ENCODE data around the gene MRPL53.
"Not testable (repeated sequence)": the region's sequence is repeated elsewhere in the genome, so short reads cannot be mapped to it uniquely, and the experiment has no call there.

The MRPL53 gene

DNA sequence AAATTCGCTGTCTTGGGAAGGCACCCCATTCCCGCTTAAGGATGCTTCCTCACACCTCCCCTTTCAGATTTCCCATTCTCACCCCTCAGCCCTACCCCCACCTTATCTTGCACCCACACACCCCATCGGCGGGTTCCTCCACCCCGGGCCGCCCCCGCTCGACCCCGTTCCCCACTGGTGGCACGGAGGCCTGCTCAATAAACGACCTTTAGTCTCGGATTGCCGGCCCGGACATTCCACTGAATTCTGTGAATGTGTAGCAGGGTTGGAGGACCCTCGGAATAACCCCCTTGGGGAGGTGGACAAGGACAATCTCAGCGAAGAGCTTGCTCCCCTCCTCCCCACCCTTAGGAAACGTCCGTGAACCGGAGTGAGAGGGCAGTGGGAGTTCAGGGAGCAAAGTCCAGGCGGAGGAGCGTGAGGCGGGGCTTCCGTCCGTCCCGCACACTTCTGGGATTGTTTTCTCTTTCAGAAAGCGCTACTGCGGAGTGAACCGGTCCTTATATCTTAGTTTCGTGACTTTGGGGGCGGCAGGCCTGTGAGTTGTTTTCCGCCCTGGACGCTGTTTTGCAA, 29.8 kb upstream of the MRPL53 start:
- DNase-seq (ENCODE audit: low spot score): no peak

DNA sequence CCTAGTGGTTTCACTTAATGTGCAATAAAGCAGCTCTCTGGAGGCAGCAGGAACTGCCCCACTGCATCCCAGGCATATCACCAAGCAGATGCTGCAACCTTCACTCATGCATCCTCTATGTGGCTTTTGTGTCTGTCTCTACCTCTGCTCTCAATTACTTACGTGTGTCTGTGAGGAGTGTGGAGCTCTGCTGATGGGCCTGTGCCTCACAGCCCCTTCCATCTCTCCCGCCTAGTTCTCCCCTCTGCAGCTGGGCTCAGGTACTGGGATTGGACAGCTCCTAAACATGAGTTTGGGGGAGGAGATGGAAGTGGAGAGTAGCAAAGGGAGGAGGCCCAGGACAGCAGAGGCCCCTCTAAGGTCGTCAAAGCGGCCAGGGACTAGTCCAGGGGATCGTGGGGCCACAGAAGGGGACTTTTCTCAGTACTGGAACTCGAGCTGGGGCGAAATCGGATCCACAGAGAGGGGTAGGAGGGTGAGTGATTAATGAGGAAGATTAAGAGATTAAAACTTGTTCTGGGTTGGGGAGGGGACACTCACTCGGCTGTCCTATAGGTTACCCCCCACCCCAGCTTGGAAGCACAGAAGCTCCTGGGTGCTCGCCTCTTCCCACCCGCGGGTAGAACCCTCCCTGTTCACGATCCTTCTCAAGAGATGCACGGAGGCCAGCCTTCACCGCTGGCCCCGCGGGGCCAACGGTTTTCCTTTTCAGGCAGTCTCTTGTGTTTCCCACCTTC, 29.0 kb upstream of the MRPL53 start:
- peak; percentile 23 for DNase-seq (ENCODE audit: low spot score)

DNA sequence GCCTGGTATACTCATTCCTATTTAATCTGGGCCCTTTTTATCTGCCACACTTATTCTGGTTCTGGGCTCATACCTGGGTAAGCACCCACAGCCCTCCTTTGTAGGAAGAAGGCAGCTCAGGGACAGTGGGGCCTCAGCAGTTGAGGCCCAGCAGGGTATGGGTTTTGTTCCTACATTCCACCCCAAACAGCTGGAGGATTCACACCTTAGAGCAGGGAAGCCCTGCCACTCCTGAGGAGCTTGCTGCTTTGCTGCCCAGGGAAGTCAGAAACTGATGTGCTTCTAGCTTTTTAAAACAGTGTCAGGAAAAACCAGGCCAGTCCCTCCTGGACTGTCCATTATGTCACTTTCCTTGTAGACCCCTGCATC, 28.1 kb upstream of the MRPL53 start:
- DNase-seq (ENCODE audit: low spot score): no peak

DNA sequence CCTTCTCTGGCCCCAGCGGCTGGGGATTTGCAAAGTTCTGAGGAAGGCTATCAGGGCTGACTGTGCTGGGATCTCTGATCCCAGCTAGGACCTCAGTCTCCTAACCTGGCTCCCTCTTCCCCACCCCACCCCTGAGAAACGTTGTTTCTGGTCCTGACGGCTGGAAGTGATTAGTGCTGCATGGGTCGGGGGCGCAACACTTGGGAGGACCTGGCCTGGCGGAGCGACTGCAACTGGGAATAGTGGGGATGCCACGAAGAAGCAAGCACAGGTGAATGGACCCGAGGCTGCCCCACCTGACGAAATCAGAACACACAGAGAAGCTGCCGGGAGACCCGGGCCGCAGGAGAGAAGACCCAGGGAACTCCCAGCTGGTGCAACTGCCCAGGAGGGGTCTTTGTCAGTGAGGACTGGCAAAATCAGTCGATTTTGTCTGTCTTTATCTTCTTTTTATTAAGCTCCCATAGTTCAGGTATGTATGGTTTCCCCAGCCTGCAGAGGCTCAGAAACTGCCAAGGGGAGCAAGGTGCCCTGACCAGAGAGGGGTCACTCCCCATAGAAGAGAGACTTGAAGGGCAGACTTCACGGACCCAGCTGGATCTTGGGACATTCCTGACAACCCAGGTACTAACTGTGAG, 27.6 kb upstream of the MRPL53 start:
- DNase-seq (ENCODE audit: low spot score): no peak

DNA sequence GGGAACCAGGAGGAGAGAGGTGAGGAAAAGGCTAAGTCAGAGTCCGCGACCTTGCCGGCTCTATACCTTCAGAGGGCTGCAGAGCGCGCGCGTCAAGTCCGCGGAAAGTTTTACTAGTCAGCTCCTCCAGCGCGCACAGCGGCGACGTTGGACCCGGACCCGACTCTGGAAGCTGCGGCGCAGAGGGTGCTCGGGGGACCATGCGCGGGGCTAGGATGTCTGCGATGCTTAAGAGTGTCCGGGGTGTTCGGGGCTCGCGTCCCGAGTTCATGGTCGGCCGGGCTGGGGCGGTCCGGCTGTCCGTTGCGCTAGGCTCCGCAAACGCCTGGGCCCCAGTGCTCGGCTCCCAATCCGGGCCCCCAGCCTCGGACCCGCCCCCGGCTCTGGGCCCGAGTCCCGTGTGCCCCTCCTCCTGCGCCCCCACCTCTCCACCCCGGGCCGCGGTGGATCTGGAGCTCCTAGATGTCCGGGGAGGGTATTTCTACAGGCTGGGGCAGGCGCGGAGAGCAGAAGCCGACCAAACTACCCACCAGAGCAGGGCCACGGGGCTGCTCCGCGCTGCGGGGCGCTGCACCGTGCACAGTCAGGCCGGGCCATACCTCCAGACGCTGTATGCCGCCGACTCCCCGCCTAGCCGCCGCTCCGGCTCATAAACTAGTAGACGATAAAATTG, 26.9 kb upstream of the MRPL53 start, which contains the start of gene LBX2:
Gene LBX2, minus strand, starts transcription at position 337 of the 673 bp plus-strand sequence. Its CDS starts 66 bp downstream, at position 271.
- DNase-seq (ENCODE audit: low spot score): no peak

DNA sequence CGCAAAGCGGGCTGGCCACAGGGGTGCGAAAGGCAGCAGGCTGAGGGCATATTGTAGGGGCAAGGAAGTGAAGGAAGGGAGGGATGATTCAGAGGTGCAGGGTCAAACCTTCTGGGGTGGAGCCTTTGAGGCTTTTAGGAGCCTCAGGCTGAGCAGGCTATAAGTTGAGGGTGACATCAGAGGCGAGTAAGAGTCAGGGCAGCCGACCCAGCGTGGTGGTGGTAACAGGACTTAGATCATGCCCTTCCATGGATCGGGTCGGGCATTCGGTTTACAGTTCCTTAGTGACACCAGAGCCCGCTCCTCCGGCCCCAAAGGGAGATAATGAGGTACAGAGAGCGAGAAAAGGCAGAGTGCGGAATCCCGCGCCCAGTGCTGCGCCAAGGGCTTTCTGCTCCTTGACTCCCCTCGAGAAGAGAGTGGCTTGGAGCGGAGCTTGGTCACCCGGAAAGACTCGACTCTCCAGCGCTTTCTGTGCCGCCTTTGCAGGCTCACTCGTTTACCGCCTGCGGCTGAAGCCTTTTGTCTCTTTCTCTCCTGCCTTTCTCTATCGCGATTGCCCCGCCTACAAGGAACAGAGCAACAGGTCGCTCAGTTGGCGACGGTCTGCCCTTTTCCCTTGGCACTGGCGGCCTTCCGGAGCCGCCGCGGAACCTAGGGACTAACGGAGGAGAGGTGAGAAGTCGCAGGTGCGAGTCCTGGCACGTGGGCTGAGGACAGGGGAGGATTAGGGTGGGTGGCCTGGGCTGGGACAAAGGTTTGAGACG, 26.2 kb upstream of the MRPL53 start:
- DNase-seq (ENCODE audit: low spot score): no peak

DNA sequence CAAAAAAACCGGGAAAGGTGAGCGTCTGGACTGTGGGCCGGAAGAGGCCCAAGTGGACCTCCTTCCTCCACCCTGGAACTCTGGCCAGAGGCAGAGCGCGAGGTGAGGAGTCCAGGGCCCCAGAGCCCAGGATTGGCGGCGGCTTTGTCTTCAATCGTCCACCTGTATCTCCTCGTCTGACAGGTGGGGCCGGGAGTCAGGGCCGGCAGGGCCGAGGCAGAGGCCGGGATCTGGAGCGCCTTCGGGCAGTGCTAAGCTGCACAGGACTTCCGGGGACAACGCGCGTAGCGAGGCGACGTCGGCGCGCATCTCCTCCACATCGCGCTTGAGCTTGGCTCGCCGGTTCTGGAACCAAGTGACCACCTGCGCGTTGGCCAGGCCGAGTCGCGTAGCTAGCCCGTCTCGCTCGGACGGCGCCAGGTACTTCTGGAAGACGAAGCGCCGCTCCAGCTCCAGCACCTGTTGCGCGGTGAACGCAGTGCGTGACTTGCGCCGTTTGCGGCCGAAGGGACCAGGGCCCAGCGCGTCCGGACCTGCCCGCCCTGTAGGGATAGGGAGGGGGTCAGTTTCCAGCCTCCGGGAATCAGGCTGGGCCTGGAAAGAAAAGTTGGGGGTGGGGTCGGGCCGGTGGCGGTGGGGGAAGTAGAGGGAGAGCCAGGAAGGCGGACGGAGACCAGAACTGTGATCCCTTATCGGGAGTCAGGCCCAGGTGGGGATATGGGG, 25.5 kb upstream of the MRPL53 start:
- no peak for DNase-seq (ENCODE audit: low spot score)

DNA sequence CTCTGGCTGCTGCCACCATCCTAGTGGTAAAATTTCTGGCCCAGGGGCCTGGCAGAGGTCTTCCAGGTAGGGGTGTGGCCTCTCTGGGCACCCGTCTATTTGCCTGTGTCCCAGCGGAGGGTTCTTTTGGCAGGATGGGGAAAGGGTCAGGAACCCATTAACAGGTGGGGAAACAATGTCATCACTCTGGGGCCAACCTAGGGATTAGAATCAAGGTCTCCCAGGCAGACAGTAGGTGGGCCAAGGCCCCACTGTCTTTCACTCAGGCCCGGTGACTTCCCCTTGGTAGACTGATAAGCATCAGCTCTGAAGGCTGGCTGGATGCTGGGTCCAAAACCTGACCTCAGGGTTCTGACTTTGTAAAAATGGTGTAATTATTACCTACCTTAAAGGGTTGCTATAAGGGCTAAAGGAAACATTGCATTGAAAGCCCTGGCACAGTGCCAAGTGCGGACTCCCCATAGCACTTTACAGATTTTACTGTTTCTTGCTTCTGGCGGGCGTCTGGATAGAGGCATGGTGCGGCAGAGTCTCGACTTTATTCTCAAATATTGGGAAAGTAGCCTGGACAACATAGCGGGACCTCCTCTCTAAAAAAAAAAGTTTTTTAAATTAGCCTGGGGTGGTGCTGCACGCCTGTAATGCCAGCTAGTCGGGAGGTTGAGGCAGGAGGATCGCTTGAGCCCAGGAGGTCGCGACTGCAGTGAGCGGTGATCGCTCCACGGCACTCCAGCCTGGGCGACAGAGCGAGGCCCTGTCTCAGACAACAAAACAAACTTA, 24.7 kb upstream of the MRPL53 start:
- DNase-seq (ENCODE audit: low spot score): no peak

DNA sequence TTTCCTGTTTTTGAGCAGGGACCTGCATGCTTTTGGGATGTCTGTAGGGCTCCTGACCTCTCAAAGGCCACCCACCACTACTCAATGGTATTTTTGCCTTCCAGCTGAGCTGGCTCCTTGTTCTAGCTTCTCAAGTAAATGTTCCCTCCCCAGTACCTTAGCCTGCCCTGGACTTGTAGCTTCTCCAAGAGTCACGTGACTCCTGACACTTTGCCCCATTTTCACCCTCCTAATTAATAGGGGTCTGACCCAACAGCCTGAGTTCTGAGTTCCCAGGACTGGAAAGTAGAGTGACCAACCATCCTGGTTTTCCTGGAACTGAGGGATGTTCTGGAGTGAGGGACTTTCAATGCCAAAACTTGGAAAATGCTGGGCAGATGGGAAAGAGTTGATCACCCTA, 23.0 kb upstream of the MRPL53 start:
- no peak for DNase-seq (ENCODE audit: low spot score)

DNA sequence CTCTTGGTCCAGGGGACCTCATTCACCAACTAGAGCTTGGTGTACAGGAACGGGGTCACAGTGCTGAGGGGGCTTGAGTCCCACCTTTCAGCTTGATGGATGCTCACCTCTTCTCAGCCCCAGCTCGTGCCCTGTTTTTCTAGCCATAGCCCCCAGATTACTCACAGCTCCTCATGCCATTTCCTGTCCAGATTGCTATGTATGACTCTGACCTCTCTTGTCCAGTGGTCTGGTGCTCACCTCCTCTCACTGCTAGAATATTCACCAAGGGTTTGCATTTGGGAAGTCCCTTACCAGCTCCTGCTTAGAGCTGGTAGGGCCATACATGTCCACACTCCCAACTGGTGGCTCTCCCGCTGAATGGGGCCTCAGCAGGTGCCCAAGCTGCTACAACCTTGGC, 21.1 kb upstream of the MRPL53 start:
- no peak for DNase-seq (ENCODE audit: low spot score)

DNA sequence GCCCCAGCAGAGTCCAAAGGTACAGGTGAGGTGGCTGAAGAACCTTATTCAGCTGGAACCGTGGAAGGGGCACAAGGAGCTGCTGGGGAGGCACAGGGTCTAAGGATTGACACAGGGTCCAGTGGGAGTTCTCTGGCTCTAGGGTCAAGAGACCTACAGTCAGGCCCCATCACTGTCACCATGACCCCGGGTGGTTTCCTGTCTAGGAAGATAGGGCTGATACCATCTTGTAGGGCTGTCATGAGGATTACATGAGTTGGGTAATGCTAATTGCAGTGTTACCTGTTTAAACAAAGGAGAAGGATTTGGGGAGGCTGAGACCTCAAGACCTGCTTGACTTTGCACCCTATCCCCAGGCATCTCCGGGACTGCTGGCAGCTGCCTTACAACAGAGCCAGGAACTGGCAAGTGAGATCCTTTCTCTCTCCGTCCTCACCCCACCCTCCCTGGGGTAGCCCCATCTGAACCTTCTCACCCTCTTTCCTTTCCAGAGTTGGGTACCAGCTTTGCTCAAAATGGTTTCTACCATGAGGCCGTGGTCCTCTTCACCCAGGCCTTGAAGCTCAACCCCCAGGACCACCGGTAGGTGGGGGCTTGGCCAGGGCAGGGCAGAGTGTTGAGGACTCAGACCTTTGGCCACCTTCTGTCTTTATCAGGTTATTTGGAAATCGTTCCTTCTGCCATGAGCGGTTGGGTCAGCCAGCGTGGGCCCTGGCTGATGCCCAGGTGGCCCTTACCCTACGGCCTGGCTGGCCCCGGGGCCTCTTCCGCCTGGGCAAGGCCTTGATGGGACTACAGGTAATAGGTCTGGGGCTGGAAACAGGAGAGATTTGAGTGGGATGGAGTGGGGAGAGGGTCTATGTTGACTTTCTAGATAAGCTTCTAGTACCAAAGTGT, 19.4 kb upstream of the MRPL53 start:
- no peak for DNase-seq (ENCODE audit: low spot score)

DNA sequence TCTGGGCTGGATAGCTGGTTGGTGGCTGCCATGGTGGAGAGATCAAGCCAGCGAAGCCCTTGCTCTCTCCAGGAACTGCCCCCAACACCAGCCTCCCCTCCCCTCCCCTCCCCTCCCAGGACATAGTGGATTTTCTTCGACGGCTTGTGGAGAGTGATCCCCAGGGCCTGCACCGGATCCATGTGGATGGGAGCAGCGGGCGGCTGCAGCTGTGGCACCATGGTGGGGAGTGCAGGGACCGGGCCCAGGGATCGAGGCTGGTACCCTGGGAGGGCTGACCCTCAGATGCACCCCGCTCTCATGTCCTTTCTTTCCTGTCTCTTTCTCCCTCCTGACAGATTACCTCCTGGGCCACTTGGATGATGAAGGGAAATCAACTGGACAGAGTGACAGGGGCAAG, 17.4 kb upstream of the MRPL53 start:
- no peak for DNase-seq (ENCODE audit: low spot score)

DNA sequence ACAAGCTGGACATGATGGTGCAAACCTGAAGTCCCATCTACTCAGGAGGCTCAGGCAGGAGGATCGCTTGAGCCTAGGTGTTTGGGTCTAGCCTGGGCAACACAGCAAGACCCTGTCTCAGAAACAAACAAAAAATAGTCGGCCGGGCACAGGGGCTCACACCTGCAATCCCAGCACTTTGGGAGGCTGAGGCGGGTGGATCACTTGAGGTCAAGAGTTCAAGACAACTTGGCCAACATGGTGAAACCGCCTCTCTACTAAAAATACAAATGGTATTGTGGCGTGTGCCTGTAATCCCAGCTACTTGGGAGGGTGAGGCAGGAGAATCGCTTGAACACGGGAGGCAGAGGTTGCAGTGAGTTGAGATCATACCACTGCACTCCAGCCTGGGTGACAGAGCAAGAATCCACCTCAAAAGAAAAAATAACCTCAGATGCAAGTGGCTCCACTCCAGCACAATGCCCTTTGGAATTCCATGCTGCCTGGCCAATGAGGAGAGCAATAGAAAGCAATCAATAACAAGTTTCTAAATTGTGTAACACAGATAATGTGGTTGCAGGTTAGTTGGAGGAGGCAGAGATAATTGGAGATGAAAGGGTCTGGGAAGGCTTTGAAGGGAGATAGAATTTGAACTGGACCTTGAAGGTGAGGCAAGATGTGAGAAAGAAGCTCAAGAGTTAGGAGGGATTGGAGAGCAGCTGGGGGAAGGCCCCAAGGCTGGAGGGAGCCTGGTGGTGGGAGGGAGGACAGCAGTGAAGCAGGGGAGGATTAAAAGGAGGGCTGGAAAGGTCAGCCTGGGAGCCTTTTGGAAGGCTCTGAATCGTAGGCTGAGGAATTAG, 16.4 kb upstream of the MRPL53 start:
- no peak for DNase-seq (ENCODE audit: low spot score)

DNA sequence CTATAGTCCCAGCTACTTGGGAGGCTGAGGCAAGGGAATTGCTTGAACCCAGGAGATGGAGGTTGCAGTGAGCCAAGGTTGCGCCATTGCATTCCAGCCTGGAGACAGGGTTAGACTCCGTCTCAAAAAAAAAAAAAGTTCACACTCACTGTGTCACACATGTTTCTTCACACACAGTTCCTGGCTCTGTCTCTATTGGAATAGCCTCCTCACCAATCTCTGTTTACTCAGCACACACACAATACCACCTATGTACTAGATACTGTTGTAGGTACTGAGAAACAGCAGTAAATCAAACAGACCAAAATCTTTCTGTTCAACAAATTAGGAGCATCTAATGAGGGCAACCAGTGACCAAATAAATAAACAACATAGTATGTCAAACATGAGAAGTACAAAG, 13.7 kb upstream of the MRPL53 start:
- no peak for DNase-seq (ENCODE audit: low spot score)

DNA sequence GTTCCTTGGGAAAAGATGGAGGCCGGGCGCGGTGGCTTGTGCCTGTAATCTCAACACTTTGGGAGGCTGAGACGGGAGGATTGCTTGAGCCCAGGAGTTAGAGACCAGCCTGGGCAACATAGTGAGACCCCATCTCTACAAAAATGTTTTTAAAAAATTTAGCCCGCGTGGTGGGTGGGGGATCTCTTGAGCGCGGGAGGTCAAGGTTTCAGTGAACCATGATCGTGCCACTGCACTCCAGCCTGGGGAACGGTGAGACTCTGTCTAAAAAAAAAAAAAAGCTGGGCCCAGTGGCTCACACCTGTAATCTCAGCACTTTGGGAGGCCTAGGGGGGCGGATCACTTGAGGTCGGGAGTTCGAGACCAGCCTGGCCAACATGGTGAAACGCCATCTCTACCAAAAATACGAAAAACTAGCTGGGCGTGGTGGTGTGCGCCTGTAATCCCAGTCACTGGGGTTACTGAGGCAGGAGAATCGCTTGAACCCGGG, 11.2 kb upstream of the MRPL53 start:
- not testable (repeated sequence) for DNase-seq (ENCODE audit: low spot score)

DNA sequence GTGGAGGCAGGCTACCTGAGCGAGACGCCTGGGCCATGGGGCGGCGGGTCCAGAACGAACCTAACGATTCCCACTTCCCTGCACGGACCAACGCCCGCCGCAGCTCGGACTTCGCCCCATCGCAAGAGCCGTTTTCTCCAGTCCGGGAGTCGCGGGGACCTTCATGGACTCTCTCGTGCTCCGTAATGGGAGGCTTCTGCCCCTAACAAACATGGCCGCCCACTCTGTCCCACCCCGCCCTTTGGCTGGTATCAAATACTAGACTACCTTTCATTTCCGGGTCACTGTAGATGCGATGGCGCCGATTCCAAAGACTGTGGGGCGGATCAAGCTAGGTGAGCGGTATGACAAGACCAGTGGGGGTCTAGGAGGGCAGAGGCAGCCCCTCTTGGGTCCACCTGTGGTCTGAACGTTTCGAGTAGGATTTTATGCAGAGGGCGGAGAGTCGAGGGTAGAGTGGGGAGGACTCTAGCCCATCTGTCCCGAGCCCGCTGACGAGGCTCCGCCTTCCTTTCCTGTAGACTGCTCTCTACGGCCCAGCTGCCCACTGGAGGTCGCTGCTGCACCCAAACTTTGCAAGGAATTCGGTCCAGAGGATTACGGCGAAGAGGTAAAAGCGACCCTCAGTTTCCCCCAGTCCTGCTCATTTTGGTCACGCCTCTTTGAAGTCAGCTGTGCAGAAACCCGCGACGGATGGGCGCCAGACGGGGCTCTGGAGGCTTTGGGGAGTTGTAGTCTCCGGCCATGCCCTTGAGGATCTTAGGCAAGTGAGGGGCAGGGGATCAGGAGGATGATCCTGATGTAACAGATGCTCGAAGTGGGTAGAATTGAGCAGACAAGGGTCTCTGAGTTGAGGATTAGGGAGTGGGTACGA, 10.6 kb upstream of the MRPL53 start, which contains the start of the genes CCDC142 and TTC31:
Gene CCDC142, minus strand, starts transcription at position 198 of the 874 bp plus-strand sequence. Its CDS starts 161 bp downstream, at position 37.
Gene TTC31, plus strand, starts transcription at position 281 of the 874 bp plus-strand sequence. Its CDS starts 15 bp downstream, at position 296.
- DNase-seq (ENCODE audit: low spot score): peak; percentile 95
